Neural crest cell (in vitro differentiated cells): ENCODE results near the gene KRTAP5-3. TPM values are rescaled to one million over a fixed set of nuclear protein-coding genes. Genes with fewer than 3 reads are reported as not detected.

Experiments used
- DNase-seq: peaks from one replicate; pipeline ENCODE4 v3.0.0; 2021; ENCODE audit warnings: low read depth, mixed read lengths, low spot score
- H3K27ac Mint-ChIP-seq: one replicate; pipeline ENCODE4 v1.8.0; 2021; ENCODE audit warnings: mild to moderate bottlenecking, mixed read lengths; ENCODE audit not compliant: unreplicated experiment
- H3K27me3 Mint-ChIP-seq: 2 replicates; pipeline ENCODE4 v1.8.0; 2021; ENCODE audit warnings: low read depth, mild to moderate bottlenecking, mixed read lengths
- H3K36me3 Mint-ChIP-seq: 2 replicates; pipeline ENCODE4 v1.8.0; 2021; ENCODE audit warnings: low read depth, mild to moderate bottlenecking, mixed read lengths
- H3K4me1 Mint-ChIP-seq: 2 replicates; pipeline ENCODE4 v1.8.0; 2021; ENCODE audit warnings: mixed read lengths
- H3K4me3 Mint-ChIP-seq: one replicate; pipeline ENCODE4 v1.8.0; 2021; ENCODE audit warnings: mild to moderate bottlenecking, mixed read lengths
- H3K9me3 Mint-ChIP-seq: 2 replicates; pipeline ENCODE4 v1.8.0; 2021; ENCODE audit warnings: mixed read lengths
- CTCF ChIP-seq: fragments of 200-600 bp; sonication (generic); conservative IDR thresholded peaks from 2 replicates; pipeline ENCODE4 v1.5.0; 2021; ENCODE audit warnings: antibody characterized with exemption, mild to moderate bottlenecking
- total RNA-seq: library from RNA; stranded (reverse); gene quantifications from 2 replicates; pipeline ENCODE4 v1.2.1, GENCODE V29; 2021

KRTAP5-3 gene
- total RNA-seq, 1 donor from 2014 or later, result not detected

- peaks cover 6% of the 10 kb centered on the region for H3K27me3 Mint-ChIP-seq
- H3K9me3 Mint-ChIP-seq, result no peaks in the 10 kb centered on the region
- no peaks in the 10 kb centered on the region for H3K36me3 Mint-ChIP-seq
- no peak overlapping the region for H3K4me3 Mint-ChIP-seq
- peak; percentile 83 for TF ChIP-seq CTCF
- no peak overlapping the region for H3K27ac Mint-ChIP-seq
- H3K4me1 Mint-ChIP-seq, result no peaks in the 10 kb centered on the region
- DNase-seq, result peak; percentile 37
Observed at GRCh38 chr11:1640076-1640946, 32.0 kb upstream of the KRTAP5-3 start.

DNA sequence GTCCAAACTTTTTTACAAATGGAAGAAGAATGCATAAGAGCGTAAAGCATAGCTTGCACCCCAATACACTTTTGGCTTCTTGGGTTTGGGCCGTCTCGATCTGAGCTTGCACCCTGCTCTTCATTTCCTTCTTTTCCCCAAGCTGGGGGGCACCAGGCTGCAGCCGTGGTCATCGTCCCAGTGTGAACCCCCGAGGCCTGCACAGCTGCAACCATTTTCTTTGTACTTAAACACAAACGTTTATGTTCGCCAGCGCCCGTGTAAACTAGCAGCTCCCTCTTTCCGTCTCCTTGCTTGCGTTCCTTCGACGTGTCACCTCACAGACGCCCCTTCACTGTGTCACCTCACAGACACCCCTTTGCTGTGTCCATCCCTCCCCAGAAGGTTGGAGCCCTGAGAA lies 31.4 kb upstream of the KRTAP5-3 start:
- no peak for DNase-seq
- H3K27me3 Mint-ChIP-seq, result peaks cover 6% of the 10 kb centered on the region
- H3K4me3 Mint-ChIP-seq, result no peak overlapping the region
- TF ChIP-seq CTCF, result no peak
- H3K9me3 Mint-ChIP-seq, result no peaks in the 10 kb centered on the region
- H3K36me3 Mint-ChIP-seq, result no peaks in the 10 kb centered on the region
- H3K4me1 Mint-ChIP-seq, result no peaks in the 10 kb centered on the region
- no peak overlapping the region for H3K27ac Mint-ChIP-seq

- no peak for DNase-seq
- H3K4me1 Mint-ChIP-seq, result no peaks in the 10 kb centered on the region
- H3K9me3 Mint-ChIP-seq, result no peaks in the 10 kb centered on the region
- no peak for TF ChIP-seq CTCF
- H3K27me3 Mint-ChIP-seq, result peaks cover 6% of the 10 kb centered on the region
- no peaks in the 10 kb centered on the region for H3K36me3 Mint-ChIP-seq
- no peak overlapping the region for H3K4me3 Mint-ChIP-seq
- H3K27ac Mint-ChIP-seq, result no peak overlapping the region
Observed at GRCh38 chr11:1639102-1639620, 30.9 kb upstream of the KRTAP5-3 start.

- no peaks in the 10 kb centered on the region for H3K9me3 Mint-ChIP-seq
- no peak for DNase-seq
- no peak for TF ChIP-seq CTCF
- peaks cover 6% of the 10 kb centered on the region for H3K27me3 Mint-ChIP-seq
- no peaks in the 10 kb centered on the region for H3K4me1 Mint-ChIP-seq
- H3K36me3 Mint-ChIP-seq, result no peaks in the 10 kb centered on the region
- H3K4me3 Mint-ChIP-seq, result no peak overlapping the region
- no peak overlapping the region for H3K27ac Mint-ChIP-seq
Observed at GRCh38 chr11:1638344-1638743, 30.1 kb upstream of the KRTAP5-3 start.

GRCh38 chr11:1637628-1638027 lies 29.4 kb upstream of the KRTAP5-3 start:
- Mint-ChIP-seq H3K9me3 (no peaks in the 10 kb centered on the region), H3K27ac (no peak overlapping the region), H3K4me1 (no peaks in the 10 kb centered on the region), H3K36me3 (no peaks in the 10 kb centered on the region), H3K4me3 (no peak overlapping the region), H3K27me3 (peaks cover 10% of the 10 kb centered on the region)
- no peak for TF ChIP-seq CTCF
- no peak for DNase-seq
